Naive thymus-derived CD4-positive, alpha-beta T cell (primary cell): Measurements from ENCODE around the gene WFDC12. TPM values are rescaled to one million over a fixed set of nuclear protein-coding genes. Genes with fewer than 3 reads are reported as not detected.

Experiments
- ATAC-seq: fragments of 150-1000 bp; cut with Tn5 transposase; 2 replicates; pipeline ENCODE4 v1.10.0; 2021; ENCODE audit warnings: mild to moderate bottlenecking, moderate library complexity
- CTCF ChIA-PET: fragments of 350-600 bp; sonication (Branson Sonifier 250); formaldehyde crosslinking; loops from one replicate; lab custom pipeline; 2021; ENCODE audit warnings: antibody characterized with exemption; lab: Charles Lee
- POLR2A ChIA-PET: fragments of 350-600 bp; sonication (Branson Sonifier 250); formaldehyde crosslinking; loops from one replicate; lab custom pipeline; 2021; ENCODE audit warnings: antibody characterized with exemption, inconsistent platforms; lab: Charles Lee
- DNase-seq, 9 donors: peaks; one replicate each; pipeline versions ENCODE4 v3.0.0 to v3.0.0-alpha.2; 2020 to 2022; ENCODE audit warnings: mixed read lengths in 1 of 9
- H3K27ac ChIP-seq: one replicate; pipeline ENCODE4 v1.7.0; 2013; ENCODE audit warnings: mild to moderate bottlenecking, low read depth, low read length, moderate library complexity
- H3K27me3 ChIP-seq, 2 donors: one replicate each; pipeline ENCODE4 v1.7.0; 2013; ENCODE audit warnings: low read length in 2 of 2, mild to moderate bottlenecking in 2 of 2, moderate library complexity in 2 of 2; ENCODE audit not compliant: control insufficient read depth in 2 of 2, insufficient read depth in 2 of 2
- H3K36me3 ChIP-seq, 3 experiments: 1 replicate in 2 of 3; 2 replicates in 1 of 3; pipeline ENCODE4 v1.7.0; 2013; ENCODE audit warnings: low read length in 3 of 3, mild to moderate bottlenecking in 3 of 3, moderate library complexity in 1 of 3; ENCODE audit not compliant: insufficient read depth in 3 of 3, control insufficient read depth in 2 of 3
- H3K4me1 ChIP-seq, 2 donors: one replicate each; pipeline ENCODE4 v1.7.0; 2013; ENCODE audit warnings: low read length in 2 of 2, mild to moderate bottlenecking in 2 of 2, moderate library complexity in 1 of 2; ENCODE audit not compliant: control insufficient read depth in 2 of 2, insufficient read depth in 2 of 2
- H3K4me3 ChIP-seq: 2 replicates; pipeline ENCODE4 v1.7.0; 2013; ENCODE audit warnings: mild to moderate bottlenecking, low read length
- H3K9me3 ChIP-seq, 3 experiments: 1 replicate in 2 of 3; 2 replicates in 1 of 3; pipeline ENCODE4 v1.7.0; 2013; ENCODE audit warnings: low read length in 3 of 3; ENCODE audit not compliant: control insufficient read depth in 2 of 3
- H3K27ac Mint-ChIP-seq, 9 donors: one replicate each; pipeline ENCODE4 v1.8.0; 2020 to 2022; ENCODE audit warnings: mixed read lengths in 9 of 9, mild to moderate bottlenecking in 8 of 9, moderate library complexity in 5 of 9, inconsistent platforms in 2 of 9
- H3K27me3 Mint-ChIP-seq, 5 donors: one replicate each; pipeline ENCODE4 v1.8.0; 2021 to 2022; ENCODE audit warnings: mixed read lengths in 5 of 5, mild to moderate bottlenecking in 1 of 5
- H3K36me3 Mint-ChIP-seq, 5 donors: one replicate each; pipeline ENCODE4 v1.8.0; 2020 to 2022; ENCODE audit warnings: mixed read lengths in 5 of 5, mild to moderate bottlenecking in 3 of 5, inconsistent platforms in 1 of 5
- H3K4me1 Mint-ChIP-seq, 7 donors: one replicate each; pipeline ENCODE4 v1.8.0; 2020 to 2022; ENCODE audit warnings: mixed read lengths in 7 of 7, mild to moderate bottlenecking in 3 of 7, inconsistent platforms in 1 of 7
- H3K4me3 Mint-ChIP-seq, 10 donors: one replicate each; pipeline ENCODE4 v1.8.0; 2020 to 2022; ENCODE audit warnings: mild to moderate bottlenecking in 10 of 10, mixed read lengths in 10 of 10, moderate library complexity in 6 of 10, inconsistent platforms in 2 of 10
- H3K9me3 Mint-ChIP-seq, 11 donors: one replicate each; pipeline ENCODE4 v1.8.0; 2020 to 2022; ENCODE audit warnings: mixed read lengths in 11 of 11, mild to moderate bottlenecking in 4 of 11, inconsistent platforms in 1 of 11, moderate library complexity in 1 of 11
- intact Hi-C, 2 donors: fragments of 100-400 bp; cut with micrococcal nuclease; formaldehyde crosslinking; loops; one replicate each; pipeline ENCODE4 v1.15.1; 2023
- polyA plus RNA-seq, 2 donors: library from polyadenylated mRNA; unstranded; fragments of 300-500 nt; fragmentation: Illumina TruSeq; gene quantifications; one replicate each; pipeline ENCODE4 v1.2.3, GENCODE V29; 2021
- total RNA-seq, 6 experiments: library from RNA in 5 of 6; stranded (reverse) in 5 of 6; gene quantifications; 1 replicate in 5 of 6; 2 replicates in 1 of 6; pipeline ENCODE4 v1.2.3 and lab custom pipeline; 2021 to 2026

The WFDC12 gene
- total and polyA plus RNA-seq, 7 experiments from 2014 or later = not detected

- Mint-ChIP-seq H3K9me3 (peaks cover 0 to 2% (median 0%) of the 10 kb centered on the region in 11 donors), H3K36me3 (no peaks in the 10 kb centered on the region), H3K4me3 (no peak overlapping the region), H3K27me3 (peaks cover 16 to 44% (median 21%) of the 10 kb centered on the region in 5 donors), H3K4me1 (peaks cover 0 to 6% (median 3%) of the 10 kb centered on the region in 7 donors), H3K27ac (no peak overlapping the region)
- Histone ChIP-seq H3K27ac (no peak overlapping the region), H3K4me1 (no peaks in the 10 kb centered on the region), H3K27me3 (peaks cover 0 to 2% of the 10 kb centered on the region in 2 donors), H3K9me3 (no peaks in the 10 kb centered on the region), H3K4me3 (no peak overlapping the region), H3K36me3 (no peaks in the 10 kb centered on the region)
- ATAC-seq (no peak), DNase-seq (no peak)
- POLR2A ChIA-PET = no interaction called here
- CTCF ChIA-PET = interaction anchor here (0.7 to 2.6 kb wide), 3 partner anchors 9 to 132 kb away, joined by 3 to 12 read pairs (median 4); no protein-coding TSS in a partner anchor
- intact Hi-C loops = no loop called here
Measured at GRCh38 chr20:45104786-45105185, 19.5 kb downstream of the WFDC12 start.

GRCh38 chr20:45103072-45103471 is 21.2 kb downstream of the WFDC12 start:
- intact Hi-C loops = no loop called here
- H3K4me1 ChIP-seq = no peaks in the 10 kb centered on the region
- Mint-ChIP-seq H3K27ac (no peak overlapping the region), H3K27me3 (peaks cover 28 to 58% (median 32%) of the 10 kb centered on the region in 5 donors), H3K9me3 (peaks cover 0 to 2% (median 0%) of the 10 kb centered on the region in 11 donors), H3K4me1 (peaks cover 0 to 12% (median 7%) of the 10 kb centered on the region in 7 donors), H3K36me3 (peaks cover 0 to 2% (median 0%) of the 10 kb centered on the region in 5 donors), H3K4me3 (no peak overlapping the region)
- DNase-seq (no peak), ATAC-seq (no peak)
- peaks cover 6 to 7% of the 10 kb centered on the region in 2 donors for H3K27me3 ChIP-seq
- H3K27ac ChIP-seq = no peak overlapping the region
- CTCF ChIA-PET = no interaction called here
- H3K36me3 ChIP-seq = no peaks in the 10 kb centered on the region
- H3K9me3 ChIP-seq = no peaks in the 10 kb centered on the region
- H3K4me3 ChIP-seq = no peak overlapping the region
- POLR2A ChIA-PET = no interaction called here

- Histone ChIP-seq H3K4me1 (no peaks in the 10 kb centered on the region), H3K27me3 (peaks cover 7 to 16% of the 10 kb centered on the region in 2 donors), H3K9me3 (no peaks in the 10 kb centered on the region), H3K4me3 (no peak overlapping the region), H3K36me3 (no peaks in the 10 kb centered on the region), H3K27ac (no peak overlapping the region)
- Mint-ChIP-seq H3K9me3 (peaks cover 0 to 4% (median 0%) of the 10 kb centered on the region in 11 donors), H3K4me3 (peak overlapping the region in 3 of 10 donors; percentile 30 to 48 (median 47)), H3K27me3 (peaks cover 39 to 65% (median 45%) of the 10 kb centered on the region in 5 donors), H3K27ac (no peak overlapping the region), H3K36me3 (peaks cover 0 to 2% (median 0%) of the 10 kb centered on the region in 5 donors), H3K4me1 (peaks cover 5 to 18% (median 12%) of the 10 kb centered on the region in 7 donors)
- DNase-seq = no peak
- intact Hi-C loops = no loop called here
- ChIA-PET CTCF (interaction anchor here (1.0 kb wide), 1 partner anchor 11 kb away, joined by 3 read pairs; no protein-coding TSS in a partner anchor), POLR2A (no interaction called here)
- ATAC-seq = no peak
Measured at GRCh38 chr20:45101333-45101850, 22.9 kb downstream of the WFDC12 start.

GRCh38 chr20:45100563-45101245 is 23.6 kb downstream of the WFDC12 start, which contains the start of gene KCNS1:
KCNS1 (minus strand) TSS chr20:45101127; CDS start chr20:45099236, 1,891 bp downstream.
- Mint-ChIP-seq H3K4me3 (peak within 1 kb of the TSS in 4 of 10 donors; percentile 18 to 66 (median 39)), H3K27me3 (peaks cover 39 to 67% (median 46%) of the 10 kb centered on the region in 5 donors), H3K36me3 (peaks cover 0 to 2% (median 0%) of the 10 kb centered on the region in 5 donors), H3K27ac (no peak within 1 kb of the TSS), H3K4me1 (peaks cover 5 to 21% (median 15%) of the 10 kb centered on the region in 7 donors), H3K9me3 (peaks cover 0 to 4% (median 0%) of the 10 kb centered on the region in 11 donors)
- Histone ChIP-seq H3K4me1 (peaks cover 0 to 6% of the 10 kb centered on the region in 2 donors), H3K27me3 (peaks cover 7 to 21% of the 10 kb centered on the region in 2 donors), H3K4me3 (no peak within 1 kb of the TSS), H3K9me3 (no peaks in the 10 kb centered on the region), H3K27ac (no peak within 1 kb of the TSS), H3K36me3 (no peaks in the 10 kb centered on the region)
- ChIA-PET POLR2A (no interaction called here), CTCF (interaction anchor here (1.0 kb wide), 1 partner anchor 11 kb away, joined by 3 read pairs; no protein-coding TSS in a partner anchor)
- DNase-seq (no peak), ATAC-seq (no peak)
- intact Hi-C loops = no loop called here

- peaks cover 0 to 2% (median 0%) of the 10 kb centered on the region in 5 donors for H3K36me3 Mint-ChIP-seq
- intact Hi-C loops = loop anchor here in 1 of 2 donors (5.0 kb wide), 1 partner anchor 186 kb away; the partner anchor contains the start of gene PABPC1L
- DNase-seq = peak in 7 of 9 donors; percentile 12 to 44 (median 35)
- peak overlapping the region in 7 of 10 donors; percentile 20 to 77 (median 59) for H3K4me3 Mint-ChIP-seq
- no peak overlapping the region for H3K27ac Mint-ChIP-seq
- H3K9me3 Mint-ChIP-seq = peaks cover 0 to 7% (median 0%) of the 10 kb centered on the region in 11 donors
- CTCF ChIA-PET = interaction anchor here (0.5 to 2.4 kb wide), 5 partner anchors 127 to 673 kb away, joined by 3 to 6 read pairs (median 3); no protein-coding TSS in a partner anchor
- H3K4me3 ChIP-seq = peak overlapping the region; percentile 24
- no peaks in the 10 kb centered on the region for H3K9me3 ChIP-seq
- no peak overlapping the region for H3K27ac ChIP-seq
- POLR2A ChIA-PET = no interaction called here
- peaks cover 5 to 24% (median 17%) of the 10 kb centered on the region in 7 donors for H3K4me1 Mint-ChIP-seq
- peaks cover 0 to 8% of the 10 kb centered on the region in 2 donors for H3K4me1 ChIP-seq
- ATAC-seq = no peak
- H3K27me3 ChIP-seq = peaks cover 7 to 21% of the 10 kb centered on the region in 2 donors
- no peaks in the 10 kb centered on the region for H3K36me3 ChIP-seq
- H3K27me3 Mint-ChIP-seq = peaks cover 39 to 53% (median 46%) of the 10 kb centered on the region in 5 donors
Measured at GRCh38 chr20:45098103-45098773, 26.0 kb downstream of the WFDC12 start.
